ENCODE measurements around the gene F8A1.
A peak's percentile ranks its signal among the peaks of the same experiment; 100 is the strongest.
"Not testable (repeated sequence)": the region's sequence is repeated elsewhere in the genome, so short reads cannot be mapped to it uniquely, and the experiment has no call there.

F8A1 gene

GRCh38 chrX:154886069-154886788 lies at the start of gene F8A1:
Gene F8A1 (plus strand): TSS chrX:154886355. CDS start chrX:154886375, 20 bp downstream.
- not testable (repeated sequence) for DNase-seq

GRCh38 chrX:154840856-154841255 lies 45.3 kb upstream of the F8A1 start:
- peak in 1 of 2 donors; percentile 1 for DNase-seq

GRCh38 chrX:154850957-154851611 lies 35.1 kb upstream of the F8A1 start:
- no peak for DNase-seq

- DNase-seq, result no peak
Measured at GRCh38 chrX:154855256-154855655, 30.9 kb upstream of the F8A1 start.

GRCh38 chrX:154868522-154868921 lies 17.6 kb upstream of the F8A1 start:
- DNase-seq, result not testable (repeated sequence)

- DNase-seq, result no peak
Measured at GRCh38 chrX:154873329-154873728, 12.8 kb upstream of the F8A1 start.

- not testable (repeated sequence) for DNase-seq
Measured at GRCh38 chrX:154884069-154884468, 2.1 kb upstream of the F8A1 start.

- DNase-seq, result not testable (repeated sequence)
Measured at GRCh38 chrX:154885057-154885456, 1.1 kb upstream of the F8A1 start.

GRCh38 chrX:154885549-154885948 lies 606 bp upstream of the F8A1 start:
- not testable (repeated sequence) for DNase-seq

GRCh38 chrX:154886789-154887221 lies 650 bp downstream of the F8A1 start:
- not testable (repeated sequence) for DNase-seq

GRCh38 chrX:154890990-154891639 lies 5.0 kb downstream of the F8A1 start:
- no peak for DNase-seq

GRCh38 chrX:154892296-154892695 lies 6.1 kb downstream of the F8A1 start:
- no peak for DNase-seq

- no peak for DNase-seq
Measured at GRCh38 chrX:154900323-154900722, 14.2 kb downstream of the F8A1 start.

- DNase-seq, result no peak
Measured at GRCh38 chrX:154902408-154902807, 16.3 kb downstream of the F8A1 start.

- DNase-seq, result no peak
Measured at GRCh38 chrX:154908821-154909220, 22.7 kb downstream of the F8A1 start.

- not testable (repeated sequence) for DNase-seq
Measured at GRCh38 chrX:154910048-154910447, 23.9 kb downstream of the F8A1 start.

GRCh38 chrX:154910528-154910927 lies 24.4 kb downstream of the F8A1 start:
- not testable (repeated sequence) for DNase-seq

- no peak for DNase-seq
Measured at GRCh38 chrX:154914052-154914451, 27.9 kb downstream of the F8A1 start.

GRCh38 chrX:154918060-154918483 lies 31.9 kb downstream of the F8A1 start:
- peak; percentile 15 to 40 for DNase-seq

- DNase-seq, result not testable (repeated sequence)
Measured at GRCh38 chrX:154924771-154925170, 38.6 kb downstream of the F8A1 start.
